Heart right ventricle (tissue), 16 donors: ENCODE results near the gene DOHH. TPM values are rescaled to one million over a fixed set of nuclear protein-coding genes. Genes with fewer than 3 reads are reported as not detected.
A peak's percentile ranks its signal among the peaks of the same experiment; 100 is the strongest.

Experiments used
- ATAC-seq, 8 donors: fragments of 200-7000 bp; cut with Tn5 transposase; one replicate each; pipeline ENCODE4 v1.9.1; 2020; ENCODE audit warnings: mild to moderate bottlenecking in 8 of 8, moderate library complexity in 8 of 8, moderate number of reproducible peaks in 1 of 8
- DNase-seq, 2 donors: peaks; one replicate each; pipeline ENCODE4 v3.0.0-alpha.2; 2020
- H3K27ac ChIP-seq, 10 donors: fragments of 200-600 bp; sonication (generic) in 2 of 10; one replicate each; pipeline versions ENCODE4 v1.5.0 to v1.8.0; 2020 to 2022; ENCODE audit warnings: mild to moderate bottlenecking in 3 of 10
- H3K27me3 ChIP-seq, 7 donors: fragments of 200-600 bp; one replicate each; pipeline ENCODE4 v1.8.0; 2021 to 2022; ENCODE audit warnings: mild to moderate bottlenecking in 2 of 7
- H3K36me3 ChIP-seq, 9 donors: fragments of 200-600 bp; sonication (generic) in 1 of 9; one replicate each; pipeline versions ENCODE4 v1.5.0 to v1.8.0; 2020 to 2022; ENCODE audit warnings: mild to moderate bottlenecking in 2 of 9
- H3K4me1 ChIP-seq, 9 donors: fragments of 200-600 bp; sonication (generic) in 1 of 9; one replicate each; pipeline versions ENCODE4 v1.5.0 to v1.8.0; 2020 to 2022; ENCODE audit warnings: mild to moderate bottlenecking in 4 of 9
- H3K4me3 ChIP-seq, 10 donors: fragments of 200-600 bp; sonication (generic) in 2 of 10; one replicate each; pipeline versions ENCODE4 v1.5.0 to v1.8.0; 2020 to 2022; ENCODE audit warnings: mild to moderate bottlenecking in 7 of 10, moderate library complexity in 2 of 10
- H3K9me3 ChIP-seq, 11 donors: fragments of 200-600 bp in 10 of 11; sonication (generic) in 2 of 11; one replicate each; pipeline versions ENCODE4 v1.5.0 to v1.8.0; 2013 to 2022; ENCODE audit warnings: mild to moderate bottlenecking in 2 of 11, control low read depth in 1 of 11, moderate library complexity in 1 of 11
- CTCF ChIP-seq, 9 donors: fragments of 200-600 bp; sonication (generic) in 2 of 9; IDR thresholded peaks; one replicate each; pipeline versions ENCODE4 v1.5.0 to v1.8.0; 2021 to 2022; ENCODE audit warnings: antibody characterized with exemption in 9 of 9, mild to moderate bottlenecking in 5 of 9, moderate library complexity in 1 of 9
- whole genome bisulfite sequencing, 2 donors: extraction: QIAGEN DNeasy Blood & Tissue Kit; methylation state at CpG; one replicate each; pipeline ENCODE4 v1.1.7; 2013; ENCODE audit warnings: inconsistent platforms in 1 of 2; 5-methylcytosine and 5-hydroxymethylcytosine counted together
- intact Hi-C, 10 donors: fragments of 100-400 bp; cut with DNase I; formaldehyde crosslinking; loops; one replicate each; pipeline versions ENCODE4 v1.11.1 to v1.14.2; 2022
- polyA plus RNA-seq, 2 donors: library from polyadenylated mRNA; stranded (reverse); fragments of 200-250 nt; gene quantifications; one replicate each; pipeline ENCODE4 v1.2.3, GENCODE V29; 2013
- total RNA-seq, 10 donors: library from RNA; stranded (reverse); fragmentation: NEBNext Ultra II Directional in 3 of 10; extraction: Animal tissue kit (Norgen Biotek cat#: 25700) in 3 of 10; gene quantifications; one replicate each; pipeline versions ENCODE4 v1.2.1 to v1.2.4, GENCODE V29; 2021 to 2023
- donor health status: Arrhythmogenic right ventricular cardiomyopathy.
- donor health status: ischemic (EF 13 %, LVEDD 7.1; RV severe dilation, severe dysfunction).
- donor health status: healthy with polysubstance abuse.
- donor health status: DM: no; HTN: yes; CAD: no.
- donor health status: DM: no; HTN: no; CAD: no.
- donor health status: ischemic (EF 25% LVEDD 6.9; RV normal size, moderate dysfunction).
- donor health status: ischemic (EF 25% LVEDD 5.7; RV mildly dilated, moderate dysfunction).
- donor health status: healthy.
- donor health status: DM: yes; HTN: yes; CAD: no.
- donor health status: Ischemic cardiomyopathy.
- donor health status: ischemic (EF 35%, LVEDD 5.7; RV mildly dilated, moderate dysfunction).
- donor health status: nonischemic (EF 11% LVEDD 7.7; RV severe dilation, severe dysfunction).
- donor health status: DM: yes; HTN: yes; CAD: no.
- donor health status: PGD.
- donor health status: ischemic (EF 29% LVEDD 5.4; RV normal size, mild dysfunction).
- donor health status: nonischemic (EF 23%, LVEDD 6.1; RV moderate dilation, normal function).

Gene DOHH
- total and polyA plus RNA-seq, 12 donors = 7.2 to 30.4 (median 10.3) TPM

GRCh38 chr19:3520166-3521103 lies 20.0 kb upstream of the DOHH start:
- H3K36me3 ChIP-seq = peaks cover 0 to 66% (median 13%) of the 10 kb centered on the region in 9 donors
- no peak overlapping the region for H3K4me3 ChIP-seq
- DNase-seq (no peak), ATAC-seq (peak in 1 of 8 donors; percentile 9)
- intact Hi-C loops = no loop called here
- peaks cover 0 to 16% (median 0%) of the 10 kb centered on the region in 9 donors for H3K4me1 ChIP-seq
- H3K27me3 ChIP-seq = no peaks in the 10 kb centered on the region
- TF ChIP-seq CTCF (IDR thresholded peaks at IDR 0.05) = no peak
- H3K27ac ChIP-seq = no peak overlapping the region
- no peaks in the 10 kb centered on the region for H3K9me3 ChIP-seq
- 79 to 85% methylated on average over 37 of the region's 37 CpGs for WGBS, 2 donors

- Histone ChIP-seq H3K9me3 (no peaks in the 10 kb centered on the region), H3K27me3 (no peaks in the 10 kb centered on the region), H3K4me1 (peaks cover 0 to 23% (median 0%) of the 10 kb centered on the region in 9 donors), H3K36me3 (peaks cover 0 to 55% (median 11%) of the 10 kb centered on the region in 9 donors), H3K4me3 (no peak overlapping the region), H3K27ac (no peak overlapping the region)
- intact Hi-C loops = no loop called here
- 89 to 91% methylated on average over 18 of the region's 18 CpGs for WGBS, 2 donors
- TF ChIP-seq CTCF (IDR thresholded peaks at IDR 0.05) = no peak
- DNase-seq (no peak), ATAC-seq (no peak)
Measured at GRCh38 chr19:3519126-3519525, 18.7 kb upstream of the DOHH start.

- intact Hi-C loops = no loop called here
- no peak overlapping the region for H3K27ac ChIP-seq
- H3K4me3 ChIP-seq = no peak overlapping the region
- ATAC-seq = no peak
- DNase-seq = no peak
- 86 to 92% methylated on average over 2 of the region's 2 CpGs for WGBS, 2 donors
- H3K27me3 ChIP-seq = no peaks in the 10 kb centered on the region
- H3K4me1 ChIP-seq = peaks cover 0 to 23% (median 3%) of the 10 kb centered on the region in 9 donors
- H3K36me3 ChIP-seq = peaks cover 0 to 50% (median 8%) of the 10 kb centered on the region in 9 donors
- no peak for TF ChIP-seq CTCF (IDR thresholded peaks at IDR 0.05)
- H3K9me3 ChIP-seq = no peaks in the 10 kb centered on the region
Measured at GRCh38 chr19:3518659-3519058, 18.2 kb upstream of the DOHH start.

- WGBS, 2 donors = 83 to 86% methylated on average over 10 of the region's 10 CpGs
- TF ChIP-seq CTCF (IDR thresholded peaks at IDR 0.05) = no peak
- Histone ChIP-seq H3K4me1 (peaks cover 0 to 26% (median 3%) of the 10 kb centered on the region in 9 donors), H3K4me3 (no peak overlapping the region), H3K9me3 (no peaks in the 10 kb centered on the region), H3K27ac (no peak overlapping the region), H3K27me3 (no peaks in the 10 kb centered on the region), H3K36me3 (peaks cover 0 to 46% (median 4%) of the 10 kb centered on the region in 9 donors)
- intact Hi-C loops = no loop called here
- DNase-seq = no peak
- no peak for ATAC-seq
Measured at GRCh38 chr19:3518255-3518654, 17.8 kb upstream of the DOHH start.
